Hepatic stellate cell (primary cell): ENCODE measurements around the gene RBFOX2.

Experiments used
- DNase-seq: peaks from one replicate; pipeline ENCODE4 v3.0.0; 2011; ENCODE audit warnings: low spot score

RBFOX2 gene

GRCh38 chr22:35695202-35695601 lies 333.4 kb downstream of the RBFOX2 start:
- no peak for DNase-seq

GRCh38 chr22:35690001-35690400 lies 338.6 kb downstream of the RBFOX2 start:
- DNase-seq, result no peak

GRCh38 chr22:35688913-35689675 lies 339.5 kb downstream of the RBFOX2 start:
- DNase-seq, result no peak
